Astrocyte (in vitro differentiated cells and primary cell): Measurements from ENCODE around the gene SHROOM3. TPM values are rescaled to one million over a fixed set of nuclear protein-coding genes. Genes with fewer than 3 reads are reported as not detected.
A peak's percentile ranks its signal among the peaks of the same experiment; 100 is the strongest.

Experiments used
- DNase-seq: peaks from one replicate; pipeline ENCODE4 v3.0.0-alpha.2; 2010; ENCODE audit warnings: low read depth
- FAIRE-seq: peaks from 2 replicates; lab custom pipeline; 2011; peaks lifted over from hg19 to GRCh38; lab: Jason Lieb, UNC
- H2AFZ ChIP-seq: 2 replicates; pipeline ENCODE4 v1.6.0; 2012; ENCODE audit warnings: low read depth, low read length, inconsistent platforms
- H3K27ac ChIP-seq: 2 replicates; pipeline ENCODE4 v1.5.1; 2011; ENCODE audit warnings: low read depth, low read length, inconsistent platforms
- H3K27me3 ChIP-seq: 2 replicates; pipeline ENCODE4 v1.6.0; 2011; ENCODE audit warnings: low read length, inconsistent platforms; ENCODE audit not compliant: insufficient read depth
- H3K36me3 ChIP-seq: 2 replicates; pipeline ENCODE4 v1.5.1; 2011; ENCODE audit warnings: low read length, inconsistent platforms; ENCODE audit not compliant: insufficient read depth
- H3K4me1 ChIP-seq: 2 replicates; pipeline ENCODE4 v1.5.1; 2011; ENCODE audit warnings: low read length, inconsistent platforms; ENCODE audit not compliant: insufficient read depth
- H3K4me2 ChIP-seq: 2 replicates; pipeline ENCODE4 v1.6.0; 2012; ENCODE audit warnings: low read length, inconsistent platforms
- H3K4me3 ChIP-seq: 2 replicates; pipeline ENCODE4 v1.5.1; 2011; ENCODE audit warnings: low read depth, mild to moderate bottlenecking, low read length, inconsistent platforms; ENCODE audit not compliant: insufficient read depth
- H3K79me2 ChIP-seq: 2 replicates; pipeline ENCODE4 v1.6.0; 2012; ENCODE audit warnings: mild to moderate bottlenecking, low read length, inconsistent platforms; ENCODE audit not compliant: insufficient read depth
- H3K9ac ChIP-seq: 2 replicates; pipeline ENCODE4 v1.6.0; 2012; ENCODE audit warnings: mild to moderate bottlenecking, low read length, inconsistent platforms
- H3K9me3 ChIP-seq: 2 replicates; pipeline ENCODE4 v1.5.1; 2012; ENCODE audit warnings: low read depth, mild to moderate bottlenecking, low read length, inconsistent platforms; ENCODE audit not compliant: insufficient read depth
- H4K20me1 ChIP-seq: 2 replicates; pipeline ENCODE4 v1.6.0; 2012; ENCODE audit warnings: low read length, inconsistent platforms; ENCODE audit not compliant: insufficient read depth
- H3K27ac Mint-ChIP-seq: one replicate; pipeline ENCODE4 v1.8.0; 2021; ENCODE audit warnings: mild to moderate bottlenecking, mixed read lengths; ENCODE audit not compliant: unreplicated experiment
- H3K27me3 Mint-ChIP-seq: one replicate; pipeline ENCODE4 v1.8.0; 2021; ENCODE audit warnings: low read depth, mixed read lengths; ENCODE audit not compliant: unreplicated experiment
- H3K36me3 Mint-ChIP-seq: one replicate; pipeline ENCODE4 v1.8.0; 2021; ENCODE audit warnings: low read depth, mixed read lengths; ENCODE audit not compliant: unreplicated experiment
- H3K4me1 Mint-ChIP-seq: one replicate; pipeline ENCODE4 v1.8.0; 2021; ENCODE audit warnings: low read depth, mixed read lengths; ENCODE audit not compliant: unreplicated experiment
- H3K4me3 Mint-ChIP-seq: one replicate; pipeline ENCODE4 v1.8.0; 2021; ENCODE audit warnings: mild to moderate bottlenecking, moderate library complexity, mixed read lengths; ENCODE audit not compliant: unreplicated experiment
- H3K9me3 Mint-ChIP-seq: one replicate; pipeline ENCODE4 v1.8.0; 2021; ENCODE audit warnings: mild to moderate bottlenecking, mixed read lengths; ENCODE audit not compliant: unreplicated experiment
- CTCF ChIP-seq: IDR thresholded peaks from 2 replicates; pipeline ENCODE4 v1.5.1; 2011; ENCODE audit warnings: low read depth, mild to moderate bottlenecking, inconsistent platforms, low read length, moderate library complexity; ENCODE audit not compliant: insufficient read depth
- EZH2 ChIP-seq: IDR thresholded peaks from 2 replicates; pipeline ENCODE4 v1.6.1; 2012; ENCODE audit warnings: mild to moderate bottlenecking, low read length, inconsistent platforms; ENCODE audit not compliant: insufficient read depth
- total RNA-seq: library from RNA; stranded (reverse); gene quantifications from 2 replicates; pipeline ENCODE4 v1.2.1, GENCODE V29; 2021

Gene SHROOM3
- total RNA-seq, 1 donor from 2014 or later = 64.6 TPM

GRCh38 chr4:76706581-76706980 lies 271.6 kb downstream of the SHROOM3 start:
- Mint-ChIP-seq H3K9me3 (peaks cover 2% of the 10 kb centered on the region), H3K27ac (no peak overlapping the region), H3K27me3 (no peaks in the 10 kb centered on the region), H3K4me3 (no peak overlapping the region), H3K36me3 (peaks cover 21% of the 10 kb centered on the region), H3K4me1 (peaks cover 55% of the 10 kb centered on the region)
- FAIRE-seq (no peak), DNase-seq (no peak)
- no peak overlapping the region for H2AFZ ChIP-seq
- no peaks in the 10 kb centered on the region for H3K9me3 ChIP-seq
- H3K9ac ChIP-seq = no peak overlapping the region
- H3K4me2 ChIP-seq = no peak overlapping the region
- TF ChIP-seq EZH2 (no peak), CTCF (no peak)
- no peaks in the 10 kb centered on the region for H3K36me3 ChIP-seq
- H3K27me3 ChIP-seq = no peaks in the 10 kb centered on the region
- no peak overlapping the region for H3K27ac ChIP-seq
- H3K79me2 ChIP-seq = peaks cover 20% of the 10 kb centered on the region
- H3K4me1 ChIP-seq = peaks cover 34% of the 10 kb centered on the region
- H3K4me3 ChIP-seq = no peak overlapping the region
- no peaks in the 10 kb centered on the region for H4K20me1 ChIP-seq

GRCh38 chr4:76708971-76709771 lies 274.1 kb downstream of the SHROOM3 start:
- H3K9ac ChIP-seq = no peak overlapping the region
- H3K27ac Mint-ChIP-seq = peak overlapping the region; percentile 72

More at GRCh38 chr4:76708971-76709771, 274.1 kb downstream of the SHROOM3 start:
- Histone ChIP-seq H3K36me3 (no peaks in the 10 kb centered on the region), H2AFZ (no peak overlapping the region), H3K4me2 (no peak overlapping the region), H3K27ac (no peak overlapping the region), H3K9me3 (no peaks in the 10 kb centered on the region), H3K27me3 (no peaks in the 10 kb centered on the region), H3K79me2 (peaks cover 20% of the 10 kb centered on the region), H3K4me1 (peaks cover 18% of the 10 kb centered on the region), H3K4me3 (no peak overlapping the region), H4K20me1 (no peaks in the 10 kb centered on the region)
- H3K4me1 Mint-ChIP-seq = peaks cover 36% of the 10 kb centered on the region
- peaks cover 21% of the 10 kb centered on the region for H3K36me3 Mint-ChIP-seq
- DNase-seq (peak; percentile 55), FAIRE-seq (no peak)
- H3K9me3 Mint-ChIP-seq = peaks cover 2% of the 10 kb centered on the region
- H3K4me3 Mint-ChIP-seq = no peak overlapping the region
- H3K27me3 Mint-ChIP-seq = no peaks in the 10 kb centered on the region
- TF ChIP-seq CTCF (no peak), EZH2 (no peak)
